SK-N-MC (cell line): ENCODE results near the gene IKZF5.

Source experiments
- EZH2 ChIP-seq: fragments of 200-600 bp; sonication (generic); IDR thresholded peaks from one replicate; pipeline ENCODE4 v1.6.1; 2017; ENCODE audit warnings: antibody characterized with exemption
- POLR2AphosphoS5 ChIP-seq: IDR thresholded peaks from 2 replicates; pipeline ENCODE4 v1.6.1; 2012; ENCODE audit warnings: mild to moderate bottlenecking, low read depth, low read length, borderline replicate concordance

DNA sequence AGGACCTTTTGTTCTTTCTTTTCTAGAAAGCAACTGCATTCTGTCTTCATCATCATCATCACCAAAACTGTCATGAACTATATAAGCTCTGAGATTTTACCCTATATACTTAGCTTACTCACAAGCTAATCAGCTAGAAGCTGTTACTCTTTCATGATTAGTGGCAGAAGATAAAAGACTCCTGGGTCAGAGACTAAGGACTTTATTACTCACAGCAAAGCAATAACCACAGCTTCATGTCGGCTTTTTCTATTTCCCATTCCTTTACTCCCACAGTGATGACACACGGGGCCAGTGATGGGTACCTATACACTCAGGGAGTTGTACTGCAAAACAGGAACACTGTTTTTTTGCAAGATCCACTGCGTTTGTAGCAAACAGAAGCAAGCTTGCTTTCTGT, 46.2 kb downstream of the IKZF5 start:
- no peak for TF ChIP-seq EZH2
- TF ChIP-seq POLR2AphosphoS5 = no peak
